ENCODE results near the gene STMN3.

DNA sequence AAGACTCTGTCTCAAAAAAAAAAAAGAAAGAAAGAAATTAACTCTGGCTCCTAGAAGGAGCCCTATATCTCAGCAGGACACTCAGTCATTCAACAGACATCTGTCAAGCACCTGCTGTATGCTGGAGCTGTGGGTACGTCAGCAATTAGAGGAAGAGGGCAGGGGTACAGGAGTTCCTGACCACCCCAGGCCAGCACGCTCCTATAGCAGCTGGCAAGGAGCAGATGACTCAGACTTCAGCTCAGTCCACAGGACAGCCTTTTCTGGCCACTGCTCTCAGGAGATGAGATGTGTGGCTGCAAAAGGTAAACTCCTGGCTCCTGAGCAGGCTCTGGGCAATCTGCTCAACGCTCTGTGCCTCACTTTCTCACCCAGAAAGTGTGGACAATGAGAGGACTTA, 3.2 kb upstream of the STMN3 start:
- TF ChIP-seq, protein P1, sequence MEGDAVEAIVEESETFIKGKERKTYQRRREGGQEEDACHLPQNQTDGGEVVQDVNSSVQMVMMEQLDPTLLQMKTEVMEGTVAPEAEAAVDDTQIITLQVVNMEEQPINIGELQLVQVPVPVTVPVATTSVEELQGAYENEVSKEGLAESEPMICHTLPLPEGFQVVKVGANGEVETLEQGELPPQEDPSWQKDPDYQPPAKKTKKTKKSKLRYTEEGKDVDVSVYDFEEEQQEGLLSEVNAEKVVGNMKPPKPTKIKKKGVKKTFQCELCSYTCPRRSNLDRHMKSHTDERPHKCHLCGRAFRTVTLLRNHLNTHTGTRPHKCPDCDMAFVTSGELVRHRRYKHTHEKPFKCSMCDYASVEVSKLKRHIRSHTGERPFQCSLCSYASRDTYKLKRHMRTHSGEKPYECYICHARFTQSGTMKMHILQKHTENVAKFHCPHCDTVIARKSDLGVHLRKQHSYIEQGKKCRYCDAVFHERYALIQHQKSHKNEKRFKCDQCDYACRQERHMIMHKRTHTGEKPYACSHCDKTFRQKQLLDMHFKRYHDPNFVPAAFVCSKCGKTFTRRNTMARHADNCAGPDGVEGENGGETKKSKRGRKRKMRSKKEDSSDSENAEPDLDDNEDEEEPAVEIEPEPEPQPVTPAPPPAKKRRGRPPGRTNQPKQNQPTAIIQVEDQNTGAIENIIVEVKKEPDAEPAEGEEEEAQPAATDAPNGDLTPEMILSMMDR (IDR thresholded peaks at IDR 0.05): no peak
- TF ChIP-seq POLR2AphosphoS5 (IDR thresholded peaks at IDR 0.05): no peak
